Suprapubic skin (tissue), 4 donors: Measurements from ENCODE around the gene SBDS.
"Not testable (repeated sequence)": the region's sequence is repeated elsewhere in the genome, so short reads cannot be mapped to it uniquely, and the experiment has no call there.

Experiments used
- CTCF ChIP-seq, 2 donors: fragments of 200-600 bp in 1 of 2; fragments of 450-650 bp in 1 of 2; sonication (generic) in 1 of 2; IDR thresholded peaks; one replicate each; pipeline ENCODE4 v1.5.1; 2016 to 2019; ENCODE audit warnings: antibody characterized with exemption in 2 of 2, mild to moderate bottlenecking in 1 of 2, moderate library complexity in 1 of 2
- EP300 ChIP-seq: sonication (generic); formaldehyde crosslinking; IDR thresholded peaks from one replicate; pipeline ENCODE4 v1.6.1; 2017; ENCODE audit warnings: antibody characterized with exemption
- POLR2A ChIP-seq, 2 donors: fragments of 450-650 bp; IDR thresholded peaks; one replicate each; pipeline ENCODE4 v1.6.1; 2017; ENCODE audit warnings: antibody characterized with exemption in 2 of 2, mild to moderate bottlenecking in 2 of 2, moderate library complexity in 2 of 2
- POLR2AphosphoS5 ChIP-seq, 3 donors: sonication (generic); formaldehyde crosslinking; IDR thresholded peaks; one replicate each; pipeline ENCODE4 v1.6.1; 2017; ENCODE audit warnings: antibody characterized with exemption in 3 of 3

- TF ChIP-seq CTCF (IDR thresholded peaks at IDR 0.05); POLR2A (IDR thresholded peaks at IDR 0.05); EP300; POLR2AphosphoS5 (IDR thresholded peaks at IDR 0.05): not testable (repeated sequence)
These were observed 14.3 kb upstream of the SBDS start for GRCh38 chr7:67009677-67010076.
